ENCODE measurements around the gene MICA.
A peak's percentile ranks its signal among the peaks of the same experiment; 100 is the strongest.

Gene MICA
- 9.4 to 41.8 (median 13.5) reads per million in 18 experiments for total RNA-seq

- peak; percentile 80 for DNase-seq
Measured at GRCh38 chr6:31403283-31404060, at the start of gene MICA. Gene MICA, plus strand, starts transcription at chr6:31403595. Its CDS starts 38 bp downstream, at chr6:31403633.

- peak in 1 of 2 donors; percentile 34 for DNase-seq
Measured at GRCh38 chr6:31354158-31354863, 49.1 kb upstream of the MICA start.

- DNase-seq = no peak
Measured at GRCh38 chr6:31354864-31355582, 48.4 kb upstream of the MICA start.

- DNase-seq = no peak
Measured at GRCh38 chr6:31355583-31355948, 47.8 kb upstream of the MICA start.

GRCh38 chr6:31356216-31356945, 47.0 kb upstream of the MICA start:
- DNase-seq = peak; percentile 50 to 56

GRCh38 chr6:31356946-31357466, 46.4 kb upstream of the MICA start, which contains the start of gene HLA-B:
Gene HLA-B, minus strand, starts transcription at chr6:31357179. Its CDS starts 21 bp downstream, at chr6:31357158.
- DNase-seq = peak; percentile 93 to 99

GRCh38 chr6:31357886-31358285, 45.5 kb upstream of the MICA start:
- no peak for DNase-seq

GRCh38 chr6:31358302-31358701, 45.1 kb upstream of the MICA start:
- DNase-seq = no peak

- no peak for DNase-seq
Measured at GRCh38 chr6:31359581-31359980, 43.8 kb upstream of the MICA start.

GRCh38 chr6:31362751-31363150, 40.6 kb upstream of the MICA start:
- DNase-seq = no peak

- peak; percentile 48 to 67 for DNase-seq
Measured at GRCh38 chr6:31363811-31364210, 39.6 kb upstream of the MICA start.

GRCh38 chr6:31365864-31366263, 37.5 kb upstream of the MICA start:
- DNase-seq = no peak

- peak; percentile 92 to 93 for DNase-seq
Measured at GRCh38 chr6:31366693-31367470, 36.5 kb upstream of the MICA start.

GRCh38 chr6:31368461-31368860, 34.9 kb upstream of the MICA start:
- no peak for DNase-seq

- DNase-seq = peak in 1 of 2 donors; percentile 39
Measured at GRCh38 chr6:31374118-31374517, 29.3 kb upstream of the MICA start.

GRCh38 chr6:31375699-31376098, 27.7 kb upstream of the MICA start:
- DNase-seq = no peak

GRCh38 chr6:31377029-31377428, 26.4 kb upstream of the MICA start:
- DNase-seq = no peak

GRCh38 chr6:31378062-31378720, 25.2 kb upstream of the MICA start:
- DNase-seq = no peak

- DNase-seq = no peak
Measured at GRCh38 chr6:31378721-31379103, 24.7 kb upstream of the MICA start.

- no peak for DNase-seq
Measured at GRCh38 chr6:31379850-31380249, 23.5 kb upstream of the MICA start.

GRCh38 chr6:31381666-31382065, 21.7 kb upstream of the MICA start:
- no peak for DNase-seq
